ENCODE data around the gene NADSYN1. TPM values are rescaled to one million over a fixed set of nuclear protein-coding genes. Genes with fewer than 3 reads are reported as not detected.
A peak's percentile ranks its signal among the peaks of the same experiment; 100 is the strongest.

NADSYN1 gene
- total RNA-seq, 1 experiment from 2014 or later, result 91.3 TPM

- peaks cover 29% of the 10 kb centered on the region for H3K36me3 Mint-ChIP-seq (ENCODE audit: insufficient read depth, unreplicated experiment)
- no peak overlapping the region for H3K4me3 ChIP-seq (ENCODE audit: low read depth, low read length)
- TF ChIP-seq CTCF (IDR thresholded peaks at IDR 0.05; ENCODE audit: insufficient read depth in 1 of 2, low read depth in 1 of 2, low read length in 1 of 2, severe bottlenecking in 1 of 2, unreplicated experiment in 1 of 2), result no peak
- H3K4me1 ChIP-seq, result peaks cover 13% of the 10 kb centered on the region
- intact Hi-C loops (cut with micrococcal nuclease; ENCODE audit: unreplicated experiment), result no loop called here
- H3K4me1 Mint-ChIP-seq (ENCODE audit: low read depth, unreplicated experiment), result peaks cover 17% of the 10 kb centered on the region
- H3K36me3 ChIP-seq (ENCODE audit: control insufficient read depth, insufficient read depth, low read length), result 0 out of 2 replicates have a peak, but pooled peaks cover 3% of the 10 kb centered on the region
- ChIA-PET CTCF (no interaction called here), POLR2A (no interaction called here)
- H3K9me3 Mint-ChIP-seq (ENCODE audit: unreplicated experiment), result no peaks in the 10 kb centered on the region
- DNase-seq, result no peak
- no peak overlapping the region for H3K4me3 Mint-ChIP-seq (ENCODE audit: unreplicated experiment)
- no peak overlapping the region for H3K27ac Mint-ChIP-seq (ENCODE audit: unreplicated experiment)
- H3K27me3 Mint-ChIP-seq (ENCODE audit: insufficient read depth, unreplicated experiment), result no peaks in the 10 kb centered on the region
- no TSS peak for BruUV-seq (replicated peaks)
- H3K9me3 ChIP-seq, result no peaks in the 10 kb centered on the region
- no peaks in the 10 kb centered on the region for H3K27me3 ChIP-seq (replicated peaks; ENCODE audit: control insufficient read depth, insufficient read depth, low read length)
These were observed 21.7 kb upstream of the NADSYN1 start for GRCh38 chr11:71431271-71431670.

DNA sequence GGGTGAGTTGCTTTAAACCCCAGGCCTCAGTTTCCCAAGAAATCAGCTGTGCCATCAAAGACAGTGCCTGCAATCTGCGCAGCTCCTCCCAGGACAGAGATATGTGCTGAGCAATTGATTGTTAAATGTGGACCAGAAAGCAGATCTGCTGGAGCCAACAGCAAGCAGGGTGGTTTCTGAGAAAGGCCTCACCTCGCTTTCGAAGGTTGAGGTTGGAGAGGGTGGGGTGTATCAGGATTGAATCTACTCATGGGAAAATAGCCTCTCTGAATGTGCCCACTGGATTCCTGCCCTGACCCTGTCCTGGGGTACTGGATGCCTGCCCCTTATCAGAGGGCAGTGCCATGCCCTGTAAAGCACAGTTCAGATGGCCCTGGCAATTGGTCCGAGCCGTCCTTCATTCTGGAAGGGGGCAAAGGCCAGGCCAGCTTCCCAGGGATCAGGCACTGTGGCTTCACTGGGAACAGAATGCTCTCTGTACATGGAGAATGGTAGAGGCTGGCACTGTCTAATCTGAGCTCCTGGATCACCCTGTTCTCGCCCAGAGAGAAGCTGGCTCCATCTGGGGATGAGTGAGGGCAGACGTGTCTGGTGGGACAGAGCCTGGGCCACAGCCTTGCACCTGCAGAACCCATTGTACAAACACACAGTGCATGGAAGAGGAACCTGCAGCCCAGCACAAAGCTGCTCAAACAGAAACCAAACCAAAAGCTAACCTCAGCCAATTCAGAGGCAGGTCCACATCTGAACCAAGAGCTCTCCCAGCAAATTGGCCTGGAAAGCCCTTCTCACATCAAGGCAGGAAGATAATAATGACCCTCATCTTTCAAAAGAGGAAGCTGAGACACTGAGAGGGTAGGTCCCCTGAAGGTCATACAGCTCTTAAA, 20.0 kb upstream of the NADSYN1 start:
- Histone ChIP-seq H3K9me3 (no peaks in the 10 kb centered on the region), H3K27me3 (replicated peaks; ENCODE audit: control insufficient read depth, insufficient read depth, low read length) (no peaks in the 10 kb centered on the region), H3K4me1 (peaks cover 13% of the 10 kb centered on the region), H3K36me3 (ENCODE audit: control insufficient read depth, insufficient read depth, low read length) (0 out of 2 replicates have a peak, but pooled peaks cover 7% of the 10 kb centered on the region), H3K4me3 (ENCODE audit: low read depth, low read length) (no peak overlapping the region)
- H3K9me3 Mint-ChIP-seq (ENCODE audit: unreplicated experiment), result no peaks in the 10 kb centered on the region
- peak overlapping the region; percentile 9 for H3K27ac Mint-ChIP-seq (ENCODE audit: unreplicated experiment)
- TF ChIP-seq CTCF (IDR thresholded peaks at IDR 0.05; ENCODE audit: insufficient read depth in 1 of 2, low read depth in 1 of 2, low read length in 1 of 2, severe bottlenecking in 1 of 2, unreplicated experiment in 1 of 2), result no peak
- peaks cover 42% of the 10 kb centered on the region for H3K36me3 Mint-ChIP-seq (ENCODE audit: insufficient read depth, unreplicated experiment)
- intact Hi-C loops (cut with micrococcal nuclease; ENCODE audit: unreplicated experiment), result no loop called here
- no peak for DNase-seq
- H3K4me1 Mint-ChIP-seq (ENCODE audit: low read depth, unreplicated experiment), result peaks cover 17% of the 10 kb centered on the region
- no peaks in the 10 kb centered on the region for H3K27me3 Mint-ChIP-seq (ENCODE audit: insufficient read depth, unreplicated experiment)
- CTCF ChIA-PET, result interaction anchor here (0.7 to 1.5 kb wide), 6 partner anchors 13 to 346 kb away, joined by 3 to 12 read pairs (median 8); partner anchors contain the start of genes DHCR7 and NADSYN1
- no TSS peak for BruUV-seq (replicated peaks)
- no peak overlapping the region for H3K4me3 Mint-ChIP-seq (ENCODE audit: unreplicated experiment)
- POLR2A ChIA-PET, result interaction anchor here (0.9 to 1.5 kb wide), 4 partner anchors 7 to 20 kb away, joined by 3 to 11 read pairs (median 6); partner anchors contain the start of genes DHCR7 and NADSYN1

GRCh38 chr11:71433648-71434450, 19.2 kb upstream of the NADSYN1 start:
- no peaks in the 10 kb centered on the region for H3K27me3 ChIP-seq (replicated peaks; ENCODE audit: control insufficient read depth, insufficient read depth, low read length)
- peak; percentile 72 to 80 for DNase-seq
- H3K9me3 ChIP-seq, result no peaks in the 10 kb centered on the region
- no peak overlapping the region for H3K4me3 ChIP-seq (ENCODE audit: low read depth, low read length)
- POLR2A ChIA-PET, result interaction anchor here (0.5 to 1.5 kb wide), 5 partner anchors 8 to 19 kb away, joined by 3 to 11 read pairs (median 7); partner anchors contain the start of genes DHCR7 and NADSYN1
- BruUV-seq (replicated peaks), result no TSS peak
- no peaks in the 10 kb centered on the region for H3K27me3 Mint-ChIP-seq (ENCODE audit: insufficient read depth, unreplicated experiment)
- intact Hi-C loops (cut with micrococcal nuclease; ENCODE audit: unreplicated experiment), result no loop called here
- peak overlapping the region; percentile 9 for H3K27ac Mint-ChIP-seq (ENCODE audit: unreplicated experiment)
- peaks cover 13% of the 10 kb centered on the region for H3K4me1 ChIP-seq
- peaks cover 11% of the 10 kb centered on the region for H3K36me3 ChIP-seq (ENCODE audit: control insufficient read depth, insufficient read depth, low read length)
- H3K4me1 Mint-ChIP-seq (ENCODE audit: low read depth, unreplicated experiment), result peaks cover 17% of the 10 kb centered on the region
- H3K36me3 Mint-ChIP-seq (ENCODE audit: insufficient read depth, unreplicated experiment), result peaks cover 50% of the 10 kb centered on the region
- no peak overlapping the region for H3K4me3 Mint-ChIP-seq (ENCODE audit: unreplicated experiment)
- CTCF ChIA-PET, result interaction anchor here (0.7 to 1.5 kb wide), 7 partner anchors 9 to 347 kb away, joined by 3 to 12 read pairs (median 8); partner anchors contain the start of genes DHCR7 and NADSYN1
- no peak for TF ChIP-seq CTCF (IDR thresholded peaks at IDR 0.05; ENCODE audit: insufficient read depth in 1 of 2, low read depth in 1 of 2, low read length in 1 of 2, severe bottlenecking in 1 of 2, unreplicated experiment in 1 of 2)
- H3K9me3 Mint-ChIP-seq (ENCODE audit: unreplicated experiment), result no peaks in the 10 kb centered on the region

All from Caco-2 (cell line).